ENCODE measurements around the gene FRMD6. TPM values are rescaled to one million over a fixed set of nuclear protein-coding genes. Genes with fewer than 3 reads are reported as not detected.

The FRMD6 gene
- total and polyA plus RNA-seq, 2 experiments from 2014 or later: 5.4 to 18.7 TPM

GRCh38 chr14:51619561-51619960 is 32.1 kb upstream of the FRMD6 start:
- Mint-ChIP-seq H3K9me3 (no peaks in the 10 kb centered on the region), H3K36me3 (ENCODE audit: low read depth) (no peaks in the 10 kb centered on the region), H3K4me1 (peaks cover 3% of the 10 kb centered on the region; the same call in 2 of the 3 replicates), H3K4me3 (no peak overlapping the region), H3K27ac (no peak overlapping the region), H3K27me3 (ENCODE audit: insufficient read depth, low read depth, poor library complexity) (no peaks in the 10 kb centered on the region)
- Histone ChIP-seq H3K4me2 (no peak overlapping the region), H3K27ac (ENCODE audit: low read depth) (no peak overlapping the region), H3F3A (replicated peaks; ENCODE audit: low read depth) (no peaks in the 10 kb centered on the region), H3K27me3 (ENCODE audit: insufficient read depth) (no peaks in the 10 kb centered on the region), H3K36me3 (ENCODE audit: insufficient read depth) (no peaks in the 10 kb centered on the region), H3K9me2 (ENCODE audit: insufficient read depth) (peaks cover 8% of the 10 kb centered on the region; the same call in 1 of the 2 replicates), H4K20me1 (replicated peaks; ENCODE audit: insufficient read depth) (no peaks in the 10 kb centered on the region; the same call in 1 of the 2 replicates), H3K4me3 (no peak overlapping the region), H3K79me2 (replicated peaks; ENCODE audit: insufficient read depth) (no peaks in the 10 kb centered on the region), H3K4me1 (ENCODE audit: insufficient read depth) (no peaks in the 10 kb centered on the region), H2AFZ (no peak overlapping the region)
- TF ChIP-seq JUNB (IDR thresholded peaks at IDR 0.05; ENCODE audit: unreplicated experiment) (no peak), NANOG (IDR thresholded peaks at IDR 0.05; ENCODE audit: borderline replicate concordance) (no peak), ZNF331 (CRISPR knock-in tag; IDR thresholded peaks at IDR 0.05; ENCODE audit: low read depth) (no peak), ZNF462 (CRISPR knock-in tag; IDR thresholded peaks at IDR 0.05) (no peak), EZH2 (IDR thresholded peaks at IDR 0.05; ENCODE audit: low read depth, unreplicated experiment) (no peak), REST (IDR thresholded peaks at IDR 0.05; ENCODE audit: unreplicated experiment) (no peak), CREB1 (CRISPR knock-in tag; IDR thresholded peaks at IDR 0.05; ENCODE audit: low read depth) (no peak)
- no peak for ATAC-seq
- no peak for DNase-seq (ENCODE audit: low spot score)
